Measurements from ENCODE around the gene CLTA.

DNA sequence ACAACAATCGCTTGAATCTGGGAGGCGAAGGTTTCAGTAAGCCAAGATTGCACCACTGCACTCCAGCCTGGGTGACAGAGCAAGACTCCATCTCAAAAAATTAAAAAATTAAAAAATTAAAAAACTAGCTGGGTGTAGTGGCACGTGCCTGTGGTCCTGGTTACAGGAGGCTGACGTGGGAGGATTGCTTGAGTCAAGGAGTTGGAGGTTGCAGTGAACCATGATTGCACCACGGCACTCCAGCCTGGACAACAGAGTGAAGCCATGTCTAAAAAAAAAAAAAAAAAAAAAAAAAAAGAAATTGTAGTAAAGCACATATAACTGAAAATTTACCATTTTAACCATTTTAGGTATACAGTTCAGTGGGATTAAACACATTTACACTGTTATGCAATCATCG lies 34.6 kb upstream of the CLTA start:
- TF ChIP-seq POLR2A (IDR thresholded peaks at IDR 0.05; ENCODE audit: low read length) (no peak), GATA1 (IDR thresholded peaks at IDR 0.05; ENCODE audit: low read depth, low read length) (no peak)

Data from erythroblast (primary cell).